Effector CD8-positive, alpha-beta T cell (primary cell): ENCODE results near the gene ICA1.
"Not testable (repeated sequence)": the region's sequence is repeated elsewhere in the genome, so short reads cannot be mapped to it uniquely, and the experiment has no call there.

Source experiments
- DNase-seq: peaks from one replicate; lab custom pipeline; 2025; lab: John Stamatoyannopoulos, UW

Gene ICA1

DNA sequence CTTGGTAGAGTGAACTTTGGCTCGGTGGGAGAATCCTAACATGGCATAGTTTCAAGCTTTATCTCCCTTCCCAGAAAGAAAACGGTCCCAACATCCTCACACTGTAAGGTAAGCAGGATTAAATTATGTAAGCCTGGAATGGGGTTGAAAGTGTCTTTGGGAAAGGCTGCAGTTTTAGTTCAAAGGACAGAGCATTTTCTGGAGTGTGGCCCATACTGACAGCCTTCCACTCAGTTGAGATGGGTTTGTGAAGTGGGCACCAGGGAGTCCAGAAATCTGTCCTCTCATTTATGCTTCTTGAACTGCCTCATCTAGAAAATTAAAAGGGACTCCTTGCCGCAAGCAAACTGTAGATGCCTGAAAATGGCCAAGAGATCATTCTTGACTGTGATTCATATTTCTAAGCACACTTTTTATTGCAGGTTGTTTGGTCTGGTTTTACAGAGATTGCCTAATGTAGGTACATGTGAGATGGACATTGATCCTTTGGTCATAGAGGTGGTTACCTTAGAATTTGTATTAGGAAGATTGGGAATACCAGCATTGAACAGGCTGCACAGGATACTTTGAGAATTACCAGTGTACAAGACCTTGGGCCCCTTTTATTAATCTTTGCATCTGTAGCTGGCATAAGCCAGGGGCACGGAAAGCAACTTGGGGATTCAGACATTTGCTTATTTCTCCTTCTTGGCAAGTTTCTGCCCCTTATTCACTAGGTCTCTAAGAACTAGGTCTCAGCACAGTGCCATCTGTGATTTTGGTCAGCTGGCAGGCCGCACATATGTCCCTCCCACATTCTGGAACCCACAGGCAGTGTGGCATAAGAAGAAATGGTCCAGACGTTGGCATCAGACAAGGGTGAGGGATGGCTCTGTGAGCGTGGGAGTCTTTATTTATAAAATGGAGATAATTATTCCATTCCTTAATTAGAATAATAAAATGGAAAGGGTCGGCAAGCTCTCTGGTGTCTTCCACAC, 167.5 kb downstream of the ICA1 start:
- DNase-seq, result no peak

DNA sequence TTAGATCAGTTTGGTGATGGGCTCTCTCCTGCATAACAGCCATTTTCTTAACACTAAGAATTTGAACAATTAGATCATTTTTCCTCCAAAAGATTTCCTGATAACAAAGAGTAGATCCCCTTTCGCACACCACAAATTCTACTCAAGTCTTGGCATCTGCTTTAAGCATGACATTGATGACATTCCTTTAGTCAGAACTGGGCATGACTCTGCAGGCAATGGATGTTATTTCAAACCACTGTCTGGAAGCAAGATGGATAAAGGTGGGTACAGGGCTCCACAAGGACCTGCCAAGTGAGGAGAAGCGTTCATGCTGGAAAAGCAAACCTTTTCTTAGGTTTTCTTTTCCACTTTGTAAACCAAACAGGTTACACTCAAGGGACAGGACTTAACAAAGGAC, 169.8 kb downstream of the ICA1 start:
- DNase-seq, result no peak

DNA sequence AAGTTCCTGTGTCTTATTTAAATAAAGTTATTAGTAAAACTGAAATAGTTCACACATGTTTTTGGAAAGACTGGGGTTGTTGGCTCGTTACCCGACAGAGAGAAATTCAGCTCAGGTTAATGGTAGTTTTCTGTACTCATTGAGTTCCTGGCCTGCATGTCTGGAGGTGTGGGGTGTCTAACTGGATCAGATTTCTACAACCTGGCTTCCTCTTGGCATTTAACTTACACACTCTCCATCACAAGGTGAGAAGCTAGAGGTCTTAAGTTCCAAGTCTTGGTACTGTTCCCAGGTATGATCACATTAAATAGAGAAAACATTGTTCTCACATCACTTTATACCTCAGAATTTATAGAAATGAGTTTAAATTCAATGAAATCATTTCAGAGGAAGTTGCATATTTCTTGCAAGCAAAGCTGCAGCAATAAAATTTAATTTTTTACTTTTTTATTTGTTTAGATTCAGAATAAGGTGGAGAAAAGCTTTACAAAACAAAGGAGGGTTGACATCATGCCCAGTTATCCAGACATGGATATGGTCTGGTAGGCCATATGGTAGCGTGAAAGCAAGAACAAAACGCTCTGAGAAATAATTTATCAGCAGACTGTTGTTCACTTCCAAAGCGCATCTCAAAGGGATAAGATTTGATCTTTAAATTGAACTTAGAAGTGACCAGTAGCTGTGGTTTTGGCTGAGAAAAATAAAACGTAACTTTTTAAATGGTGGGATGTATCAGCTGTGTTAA, 172.8 kb downstream of the ICA1 start:
- no peak for DNase-seq

GRCh38 chr7:8086239-8086638, 175.7 kb downstream of the ICA1 start:
- DNase-seq, result no peak

DNA sequence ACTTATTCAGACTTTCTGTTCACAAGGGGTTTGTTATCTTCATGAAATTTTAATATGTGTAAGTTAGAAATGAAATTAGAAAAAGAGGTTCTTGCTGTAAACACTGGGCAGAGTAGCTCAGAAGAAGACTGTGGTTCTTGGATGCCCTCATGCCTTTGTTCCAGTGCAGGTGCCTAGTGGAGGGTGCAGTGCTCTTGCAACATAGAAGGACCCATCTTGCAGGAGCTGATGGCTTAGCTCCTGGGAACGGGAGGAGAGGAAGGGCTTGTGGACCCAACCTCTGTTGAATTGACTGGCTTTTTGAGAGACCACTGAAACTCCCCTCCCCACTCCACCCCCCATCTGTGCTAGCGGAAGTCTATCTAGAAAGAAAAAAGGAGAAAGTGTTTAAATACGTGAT, 176.5 kb downstream of the ICA1 start:
- no peak for DNase-seq

DNA sequence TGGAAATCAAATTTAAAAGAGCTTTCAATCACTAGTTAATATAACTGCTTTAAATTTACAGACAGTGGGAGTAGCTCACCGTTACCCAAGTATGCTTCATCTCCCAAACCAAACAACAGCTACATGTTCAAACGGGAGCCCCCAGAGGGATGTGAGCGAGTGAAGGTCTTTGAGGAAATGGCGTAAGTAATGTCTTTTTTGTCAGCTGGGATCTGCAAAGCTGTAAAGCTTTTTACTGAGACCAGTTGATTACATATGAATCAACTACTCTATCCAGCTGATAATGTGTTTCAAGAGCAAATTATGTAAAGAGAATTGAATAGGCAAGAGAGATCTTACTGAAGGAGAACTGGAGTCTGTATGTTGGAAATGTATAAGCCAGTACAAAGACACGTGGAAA, 177.1 kb downstream of the ICA1 start:
- no peak for DNase-seq

DNA sequence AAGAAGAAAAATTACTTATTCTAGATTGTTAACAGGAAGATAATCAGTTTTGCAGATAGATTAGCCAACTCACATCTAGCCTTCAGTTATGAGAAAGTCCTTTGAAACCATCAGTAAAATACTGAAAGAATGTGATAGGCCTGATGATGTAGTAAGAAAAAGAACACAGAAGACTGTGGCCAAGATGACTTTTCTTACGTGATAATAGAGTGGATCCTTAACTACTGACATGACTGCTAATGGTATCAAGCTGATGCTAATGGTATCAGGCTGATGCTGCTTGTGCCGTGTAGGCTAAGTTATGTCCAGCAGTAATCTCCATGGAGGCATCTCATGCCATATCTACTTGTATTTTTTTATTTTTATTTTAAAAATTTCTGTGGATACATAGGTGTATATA, 179.2 kb downstream of the ICA1 start:
- DNase-seq, result no peak

DNA sequence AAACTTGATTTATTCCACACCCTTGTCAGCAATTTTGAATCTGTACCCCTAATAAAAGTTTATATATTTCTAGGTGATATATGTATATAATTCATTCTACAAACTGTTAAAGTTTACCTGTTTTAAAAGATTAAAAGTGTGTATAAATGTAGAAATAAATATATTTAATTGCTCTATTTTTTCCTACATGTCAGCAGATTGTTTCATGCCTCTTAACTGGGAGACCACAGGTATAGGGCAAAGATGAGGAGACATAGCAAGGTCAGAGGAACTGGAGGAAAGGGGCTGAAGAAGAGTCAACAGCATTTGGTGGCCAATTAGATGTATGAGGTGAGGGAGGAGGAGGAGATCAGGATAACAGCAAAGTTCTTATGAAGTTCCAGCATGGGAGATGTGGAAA, 183.5 kb downstream of the ICA1 start:
- no peak for DNase-seq

DNA sequence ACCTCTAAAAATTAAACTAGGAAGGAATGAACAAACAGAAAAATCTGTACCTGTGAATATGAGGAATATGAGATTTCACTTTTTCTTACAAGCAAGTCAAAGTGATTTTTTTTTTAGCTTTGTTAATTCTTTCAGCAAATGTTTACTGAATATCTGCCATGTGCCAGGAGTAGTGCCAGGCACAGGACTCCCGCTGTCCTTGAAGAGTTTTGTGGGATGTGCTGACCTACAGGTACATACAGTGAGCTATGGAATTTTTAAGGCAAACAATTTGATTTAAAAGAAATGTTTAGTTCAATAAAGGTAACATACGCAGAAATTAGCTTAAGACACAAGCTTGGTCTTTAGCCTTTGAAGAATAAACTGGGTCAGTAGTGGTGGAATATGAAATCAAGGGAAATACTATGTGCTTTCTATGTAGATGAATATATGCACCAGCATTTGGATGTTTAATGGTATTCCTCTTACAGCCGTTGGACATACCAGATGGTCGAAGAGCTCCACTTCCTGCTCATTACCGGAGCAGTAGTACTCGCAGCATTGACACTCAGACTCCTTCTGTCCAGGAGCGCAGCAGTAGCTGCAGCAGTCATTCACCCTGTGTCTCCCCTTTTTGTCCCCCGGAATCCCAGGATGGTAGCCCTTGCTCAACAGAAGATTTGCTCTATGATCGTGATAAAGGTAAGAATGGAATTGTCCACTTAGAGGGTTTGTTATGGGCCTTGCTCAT, 191.4 kb downstream of the ICA1 start:
- DNase-seq, result no peak

- no peak for DNase-seq
Measured at GRCh38 chr7:8068892-8069686, 192.9 kb downstream of the ICA1 start.

GRCh38 chr7:8065356-8065813, 196.6 kb downstream of the ICA1 start:
- no peak for DNase-seq

DNA sequence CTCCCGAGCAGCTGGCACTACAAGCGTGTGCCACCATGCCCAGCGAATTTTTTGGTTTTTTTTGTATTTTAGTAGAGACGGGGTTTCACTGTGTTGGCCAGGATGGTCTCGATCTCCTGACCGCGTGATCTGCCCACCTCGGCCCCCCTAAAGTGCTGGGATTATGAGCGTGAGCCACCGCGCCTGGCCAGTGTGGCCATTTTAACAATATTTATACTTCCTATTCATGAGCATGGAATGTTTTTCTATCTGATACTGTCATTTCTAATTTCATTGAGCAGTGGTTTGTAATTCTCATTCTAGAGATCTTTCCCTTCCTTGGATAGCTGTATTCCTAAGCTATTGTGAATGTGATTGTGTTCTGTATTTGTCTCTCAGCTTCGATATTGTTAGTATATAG, 197.1 kb downstream of the ICA1 start:
- no peak for DNase-seq

DNA sequence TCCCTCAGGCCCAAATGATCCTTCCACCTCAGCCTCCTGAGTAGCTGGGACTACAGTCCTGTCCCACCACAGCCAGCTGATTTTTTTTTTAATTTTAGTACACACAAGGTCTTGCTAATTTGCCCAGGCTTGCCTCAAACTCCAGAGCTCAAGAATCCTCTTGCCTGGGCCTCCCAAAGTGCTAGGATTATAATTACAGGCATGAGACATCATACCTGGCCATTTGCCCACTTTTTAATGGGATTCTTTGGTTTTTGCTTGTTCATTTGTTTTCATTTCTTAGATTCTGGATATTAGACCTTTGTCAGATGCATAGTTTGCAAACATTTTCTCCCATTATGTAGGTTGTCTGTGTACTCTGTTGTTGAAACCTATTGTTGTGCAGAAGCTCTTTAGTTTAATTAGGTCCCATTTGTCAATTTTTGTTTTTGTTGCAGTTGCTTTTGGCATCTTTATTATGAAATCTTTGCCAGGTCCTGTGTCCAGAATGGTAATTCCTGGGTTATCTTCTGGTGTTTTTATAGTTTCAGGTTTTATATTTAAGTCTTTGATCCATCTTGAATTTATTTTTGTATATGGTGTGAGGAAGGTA, 198.2 kb downstream of the ICA1 start:
- no peak for DNase-seq

DNA sequence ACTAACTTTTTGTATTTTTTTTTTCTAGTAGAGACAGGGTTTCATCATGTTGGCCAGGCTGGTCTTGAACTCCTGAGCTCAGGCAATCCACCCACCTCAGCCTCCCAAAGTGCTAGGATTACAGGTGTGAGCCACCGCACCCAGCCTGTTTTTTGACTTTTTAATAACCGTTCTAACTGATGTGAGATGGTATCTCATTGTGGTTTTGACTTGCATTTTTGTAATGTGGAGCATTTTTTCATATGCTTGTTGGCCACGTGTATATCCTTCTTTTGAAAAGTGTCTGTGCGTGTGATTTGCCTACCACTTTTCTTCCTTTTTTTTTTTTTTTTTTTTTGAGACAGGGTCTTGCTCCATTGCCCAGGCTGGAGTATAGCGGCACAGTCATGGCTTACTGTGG, 198.7 kb downstream of the ICA1 start:
- DNase-seq, result not testable (repeated sequence)
